HCEC 1CT (cell line): Measurements from ENCODE around the gene CCT6B.
"Not testable (repeated sequence)": the region's sequence is repeated elsewhere in the genome, so short reads cannot be mapped to it uniquely, and the experiment has no call there.

ENCODE experiments used
- DNase-seq: peaks from one replicate; pipeline ENCODE4 v3.0.0-alpha.2; 2017

Gene CCT6B

DNA sequence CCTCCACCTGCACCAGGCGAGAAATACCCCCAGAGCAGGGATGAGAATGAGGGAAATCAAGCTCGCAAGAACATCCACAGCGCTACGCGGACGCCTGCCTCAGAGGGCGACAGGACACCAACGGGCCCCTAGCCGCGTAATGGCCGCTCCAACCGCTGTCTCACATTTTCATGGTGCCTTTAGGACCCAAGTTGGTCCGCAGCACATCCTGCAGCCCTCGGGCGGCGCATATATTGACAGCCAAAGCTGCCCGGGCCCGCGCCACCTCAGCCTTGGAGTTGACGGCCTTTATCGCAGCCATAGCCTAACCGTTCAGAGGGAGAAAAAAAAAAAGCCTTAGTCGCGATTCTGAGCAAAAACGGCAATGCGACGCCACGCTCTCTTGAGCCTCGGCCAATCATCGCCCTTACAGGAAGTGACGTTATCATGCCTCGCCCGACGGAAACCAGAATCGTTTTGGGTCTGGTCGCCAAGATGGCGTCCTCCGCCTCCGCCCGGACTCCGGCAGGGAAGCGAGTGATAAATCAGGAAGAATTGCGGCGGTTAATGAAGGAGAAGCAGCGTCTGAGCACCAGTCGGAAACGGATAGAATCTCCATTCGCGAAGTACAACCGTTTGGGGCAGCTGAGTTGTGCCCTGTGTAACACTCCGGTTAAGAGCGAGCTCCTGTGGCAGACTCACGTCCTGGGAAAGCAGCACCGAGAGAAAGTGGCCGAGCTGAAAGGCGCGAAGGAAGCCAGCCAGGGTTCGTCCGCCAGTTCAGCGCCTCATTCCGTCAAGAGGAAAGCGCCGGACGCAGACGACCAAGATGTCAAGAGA lies at the start of gene CCT6B, which contains the start of gene ZNF830:
CCT6B (minus strand) TSS at position 368 of the 819 bp plus-strand sequence; CDS start at position 301, 67 bp downstream.
ZNF830 (plus strand) TSS at position 448 of the 819 bp plus-strand sequence; CDS start at position 475, 27 bp downstream.
- DNase-seq = peak; percentile 91

- DNase-seq = no peak
Measured at GRCh38 chr17:35010093-35010492, 48.8 kb upstream of the CCT6B start.

GRCh38 chr17:35006961-35007360 lies 45.7 kb upstream of the CCT6B start:
- DNase-seq = no peak

- DNase-seq = no peak
Measured at GRCh38 chr17:35006345-35006744, 45.1 kb upstream of the CCT6B start.

DNA sequence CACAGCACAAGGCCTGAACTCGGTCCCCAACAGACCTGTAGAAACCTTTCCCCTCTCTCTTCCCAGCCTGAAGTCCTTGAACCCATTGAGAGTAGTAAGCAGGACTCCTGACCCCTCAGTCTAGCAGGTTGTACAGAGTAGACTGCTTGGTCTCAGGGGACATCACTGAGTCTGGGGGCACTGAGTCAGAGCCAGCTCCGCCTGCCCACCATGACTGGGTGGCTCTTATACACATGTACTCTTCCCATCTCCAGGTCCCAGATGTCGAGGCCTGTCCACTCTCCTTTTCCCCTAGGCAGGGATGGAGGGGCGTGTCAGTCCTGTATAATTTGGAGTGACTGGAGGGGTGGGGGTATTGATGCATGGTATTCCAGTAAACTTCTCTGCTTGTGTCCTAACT lies 42.5 kb upstream of the CCT6B start:
- no peak for DNase-seq

GRCh38 chr17:35002876-35003551 lies 41.8 kb upstream of the CCT6B start:
- DNase-seq = no peak

DNA sequence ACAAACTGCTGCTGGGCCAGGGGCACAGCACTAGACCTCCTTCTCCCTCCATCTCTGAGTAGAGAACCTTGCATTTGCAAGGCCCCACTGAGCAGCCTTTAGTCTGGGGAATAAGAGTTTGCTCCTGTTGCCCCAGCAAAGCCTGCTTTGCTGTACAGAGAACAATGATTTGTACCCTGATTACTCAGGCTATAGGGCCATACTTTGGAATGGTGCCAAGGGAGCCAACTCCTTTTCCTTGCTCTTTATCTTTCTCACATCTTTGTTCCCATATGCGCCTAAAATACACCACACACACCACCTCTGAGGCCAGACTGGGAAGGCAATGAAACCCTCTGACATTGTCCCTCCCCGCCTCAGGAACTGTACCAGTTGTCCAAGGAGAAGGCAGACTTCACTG lies 40.3 kb upstream of the CCT6B start:
- DNase-seq = no peak

- not testable (repeated sequence) for DNase-seq
Measured at GRCh38 chr17:35000965-35001364, 39.7 kb upstream of the CCT6B start.

- DNase-seq = no peak
Measured at GRCh38 chr17:34999456-34999855, 38.2 kb upstream of the CCT6B start.

DNA sequence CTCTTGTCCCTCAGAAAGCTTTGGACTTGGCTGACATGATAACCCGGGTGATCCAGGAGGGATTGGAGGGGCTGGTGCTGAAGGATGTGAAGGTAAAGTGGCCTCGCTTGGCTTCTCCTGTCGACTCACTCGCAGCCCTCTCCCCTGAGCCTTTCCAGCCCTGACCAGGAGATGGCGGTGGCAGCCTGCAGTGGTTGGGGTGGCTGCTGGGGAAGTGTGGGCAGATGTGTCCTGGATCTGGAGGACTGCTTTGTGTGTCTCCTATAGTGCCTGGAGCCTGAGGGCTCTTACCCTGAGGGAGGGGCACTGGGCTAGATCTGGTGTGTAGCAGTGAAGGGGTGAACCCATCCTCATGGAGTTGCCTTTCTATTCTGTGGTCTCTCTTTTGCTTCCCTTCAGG lies 36.9 kb upstream of the CCT6B start:
- DNase-seq = peak; percentile 50

GRCh38 chr17:34997355-34997862 lies 36.1 kb upstream of the CCT6B start:
- no peak for DNase-seq

GRCh38 chr17:34996422-34997285 lies 35.4 kb upstream of the CCT6B start:
- DNase-seq = no peak

- no peak for DNase-seq
Measured at GRCh38 chr17:34993031-34993430, 31.8 kb upstream of the CCT6B start.

DNA sequence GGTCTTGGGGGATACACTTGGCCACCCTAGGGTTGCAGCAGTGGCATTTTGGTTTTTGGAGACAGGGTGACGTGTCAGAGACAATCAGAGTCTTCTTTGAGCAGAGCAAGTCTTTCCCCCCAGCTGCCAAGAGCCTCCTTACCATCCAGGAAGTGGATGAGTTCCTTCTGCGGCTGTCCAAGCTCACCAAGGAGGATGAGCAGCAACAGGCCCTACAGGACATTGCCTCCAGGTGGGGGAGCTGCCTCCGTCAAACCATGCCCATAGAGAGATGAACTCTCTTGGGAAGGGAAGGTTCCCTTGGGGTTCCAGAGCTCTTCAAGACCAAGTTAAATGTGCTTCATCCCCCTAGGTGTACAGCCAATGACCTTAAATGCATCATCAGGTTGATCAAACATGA lies 30.3 kb upstream of the CCT6B start:
- no peak for DNase-seq

DNA sequence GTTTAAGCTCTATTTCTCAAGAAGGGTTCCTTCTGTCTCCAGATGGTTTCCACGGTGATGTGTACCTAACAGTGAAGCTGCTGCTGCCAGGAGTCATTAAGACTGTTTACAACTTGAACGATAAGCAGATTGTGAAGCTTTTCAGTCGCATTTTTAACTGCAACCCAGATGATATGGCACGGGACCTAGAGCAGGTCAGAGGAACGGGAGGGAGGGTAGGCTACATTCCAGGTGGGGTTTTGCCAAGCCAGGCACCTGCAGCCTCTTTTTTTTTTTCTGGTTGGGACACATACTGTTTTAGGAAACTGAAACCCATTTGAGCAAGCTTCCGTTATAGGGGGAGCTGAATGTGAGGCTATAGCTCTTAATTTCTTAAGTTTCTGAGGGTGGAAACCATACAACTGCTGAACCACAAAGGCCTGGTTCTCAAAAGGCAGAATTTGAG lies 29.7 kb upstream of the CCT6B start:
- DNase-seq = no peak

DNA sequence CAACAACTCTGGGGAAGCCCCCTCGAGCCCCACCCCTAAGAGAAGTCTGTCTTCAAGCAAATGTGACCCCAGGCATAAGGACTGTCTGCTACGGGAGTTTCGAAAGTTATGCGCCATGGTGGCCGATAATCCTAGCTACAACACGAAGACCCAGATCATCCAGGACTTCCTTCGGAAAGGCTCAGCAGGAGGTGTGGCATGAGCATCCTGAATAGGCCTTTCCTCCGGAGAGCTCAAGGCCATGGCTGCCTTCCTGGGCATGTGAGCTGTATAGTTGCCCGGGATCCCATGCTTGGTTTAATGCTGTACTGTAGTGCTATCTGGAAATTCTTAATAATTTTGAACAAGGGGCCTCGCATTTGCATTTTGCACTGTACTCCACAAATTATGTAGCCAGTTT lies 28.2 kb upstream of the CCT6B start:
- DNase-seq = no peak

- no peak for DNase-seq
Measured at GRCh38 chr17:34988644-34989043, 27.4 kb upstream of the CCT6B start.

GRCh38 chr17:34987232-34987631 lies 26.0 kb upstream of the CCT6B start:
- no peak for DNase-seq

DNA sequence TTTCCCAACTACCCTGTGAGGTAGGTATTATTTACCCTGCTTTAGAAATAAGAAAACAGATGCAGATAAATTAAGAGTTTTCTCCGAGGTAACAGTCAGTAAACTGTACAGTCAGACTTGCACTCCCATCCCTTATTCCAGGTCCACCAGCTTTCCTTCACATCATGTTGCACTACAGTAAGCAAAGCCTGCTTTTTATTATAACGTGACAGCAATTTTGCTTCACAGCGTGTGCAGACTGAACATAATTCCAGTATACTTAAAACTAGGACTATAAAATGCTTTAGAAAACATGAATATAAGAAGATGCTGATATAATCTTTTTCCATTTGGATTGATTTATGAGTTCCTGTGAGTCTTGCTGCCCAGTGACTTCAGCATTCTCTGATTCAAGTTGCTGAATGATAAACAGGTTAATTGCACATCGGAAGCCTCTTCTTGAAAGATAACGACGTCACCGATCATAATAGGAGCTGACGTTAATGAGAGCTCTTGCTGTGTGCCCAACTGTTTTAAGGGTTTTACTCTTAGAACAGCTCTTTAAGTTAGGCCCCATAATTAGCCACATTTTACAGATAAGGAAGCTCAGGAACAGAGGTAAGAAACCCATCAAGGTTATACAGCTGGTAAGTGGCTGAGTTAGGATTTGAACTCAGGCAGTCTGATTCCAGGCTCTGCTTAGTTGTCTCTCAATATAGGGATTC lies 20.4 kb upstream of the CCT6B start:
- no peak for DNase-seq

- DNase-seq = peak; percentile 93
Measured at GRCh38 chr17:34980681-34981537, 19.6 kb upstream of the CCT6B start.

DNA sequence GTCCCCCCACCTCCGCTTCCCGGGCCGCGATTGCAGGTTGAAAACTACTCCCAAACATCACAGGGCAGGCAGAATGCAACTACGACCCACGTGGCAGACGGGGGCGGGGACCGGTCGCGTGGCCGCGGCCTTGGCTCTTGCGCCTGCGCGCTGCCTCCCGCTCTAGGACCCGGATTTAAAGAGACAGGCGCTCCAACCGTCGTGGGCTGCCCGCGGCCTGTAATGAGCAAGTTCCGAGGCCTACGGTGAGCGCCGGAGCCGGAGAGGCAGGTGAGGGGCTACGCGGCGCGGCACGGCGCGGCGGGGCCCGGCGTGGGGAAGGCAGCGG lies 19.1 kb upstream of the CCT6B start, which contains the start of gene LIG3:
LIG3 (plus strand) TSS at position 160 of the 328 bp plus-strand sequence. CDS start 2,494 bp downstream, outside the sequence.
- peak; percentile 93 for DNase-seq
